GM12878 (cell line): Measurements from ENCODE around the gene CZIB.

Experiments used
- CTCF ChIP-seq, 3 experiments: IDR thresholded peaks in 2 of 3; conservative IDR thresholded peaks in 1 of 3; 2 replicates each; pipeline ENCODE4 v1.5.1; 2011; ENCODE audit warnings: low read depth in 3 of 3, low read length in 3 of 3, mild to moderate bottlenecking in 3 of 3, control low read depth in 2 of 3, moderate library complexity in 2 of 3, inconsistent platforms in 1 of 3, mixed read lengths in 1 of 3; ENCODE audit not compliant: control insufficient read depth in 2 of 3, insufficient read depth in 1 of 3; ENCODE audit errors: extremely low read depth in 1 of 3
- HCFC1 ChIP-seq: fragments of 150-350 bp; IDR thresholded peaks from 2 replicates; pipeline ENCODE4 v1.6.1; 2014; ENCODE audit warnings: low read length
- PRDM15 ChIP-seq: fragments of 450-650 bp; formaldehyde crosslinking; IDR thresholded peaks from 2 replicates; pipeline ENCODE4 v1.4.0; 2020; ENCODE audit warnings: mild to moderate bottlenecking, moderate library complexity
- SIN3A ChIP-seq: IDR thresholded peaks from 2 replicates; pipeline ENCODE4 v1.6.1; 2012; ENCODE audit warnings: low read depth, low read length, improper control_type of control experiment
- TF ChIP-seq, protein P1 (sequence below): fragments of 450-650 bp; IDR thresholded peaks from 2 replicates; pipeline ENCODE4 v1.6.1; 2017; ENCODE audit warnings: mild to moderate bottlenecking

DNA sequence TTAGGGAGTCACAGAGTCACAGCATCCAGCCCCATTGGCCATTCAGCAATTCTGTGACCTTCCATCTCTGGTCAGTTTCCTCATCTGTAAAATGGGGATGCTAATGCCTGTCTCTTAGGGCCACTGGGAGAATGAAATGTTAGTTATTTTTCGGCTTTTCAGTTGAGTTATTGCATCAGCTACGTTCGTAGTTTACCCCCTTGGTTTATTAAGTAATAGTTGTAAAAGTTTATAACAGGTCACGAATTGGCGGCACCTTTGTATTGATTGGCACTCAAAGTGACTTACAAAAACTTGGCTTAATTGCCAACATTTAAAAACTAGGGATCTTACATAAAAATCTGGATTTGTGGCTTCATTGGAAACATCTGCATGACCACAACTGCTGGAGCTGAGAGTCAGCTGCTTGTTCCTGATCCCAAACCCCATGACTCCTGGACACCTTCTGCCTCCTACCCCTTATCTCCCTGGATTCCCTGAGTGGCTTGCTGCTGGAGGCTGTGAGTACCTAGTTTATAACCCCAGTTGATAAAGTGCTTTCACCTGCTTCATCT is 54.9 kb downstream of the CZIB start:
- TF ChIP-seq CTCF (IDR thresholded peaks at IDR 0.05 in 2 of 3, conservative IDR thresholded peaks at IDR 0.05 in 1 of 3; ENCODE audit: control insufficient read depth in 2 of 3, extremely low read depth in 1 of 3, insufficient read depth in 1 of 3, low read depth in 3 of 3, low read length in 3 of 3) (no peak), SIN3A (no peak), HCFC1 (no peak), PRDM15 (CRISPR knock-in tag) (no peak)
- TF ChIP-seq, protein P1, sequence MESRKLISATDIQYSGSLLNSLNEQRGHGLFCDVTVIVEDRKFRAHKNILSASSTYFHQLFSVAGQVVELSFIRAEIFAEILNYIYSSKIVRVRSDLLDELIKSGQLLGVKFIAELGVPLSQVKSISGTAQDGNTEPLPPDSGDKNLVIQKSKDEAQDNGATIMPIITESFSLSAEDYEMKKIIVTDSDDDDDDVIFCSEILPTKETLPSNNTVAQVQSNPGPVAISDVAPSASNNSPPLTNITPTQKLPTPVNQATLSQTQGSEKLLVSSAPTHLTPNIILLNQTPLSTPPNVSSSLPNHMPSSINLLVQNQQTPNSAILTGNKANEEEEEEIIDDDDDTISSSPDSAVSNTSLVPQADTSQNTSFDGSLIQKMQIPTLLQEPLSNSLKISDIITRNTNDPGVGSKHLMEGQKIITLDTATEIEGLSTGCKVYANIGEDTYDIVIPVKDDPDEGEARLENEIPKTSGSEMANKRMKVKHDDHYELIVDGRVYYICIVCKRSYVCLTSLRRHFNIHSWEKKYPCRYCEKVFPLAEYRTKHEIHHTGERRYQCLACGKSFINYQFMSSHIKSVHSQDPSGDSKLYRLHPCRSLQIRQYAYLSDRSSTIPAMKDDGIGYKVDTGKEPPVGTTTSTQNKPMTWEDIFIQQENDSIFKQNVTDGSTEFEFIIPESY: no peak
